H1 (cell line): ENCODE results near the gene RPLP2. TPM values are rescaled to one million over a fixed set of nuclear protein-coding genes. Genes with fewer than 3 reads are reported as not detected.

Experiments
- ATF3 ChIP-seq: IDR thresholded peaks from 2 replicates; pipeline ENCODE4 v1.6.1; 2011; ENCODE audit warnings: low read depth, mild to moderate bottlenecking, low read length; ENCODE audit not compliant: insufficient read depth
- BACH1 ChIP-seq: IDR thresholded peaks from 2 replicates; pipeline ENCODE4 v1.6.1; 2012; ENCODE audit warnings: low read length, improper control_type of control experiment
- CHD1 ChIP-seq: IDR thresholded peaks from 2 replicates; pipeline ENCODE4 v1.6.1; 2012; ENCODE audit warnings: low read depth, low read length, improper control_type of control experiment
- EGR1 ChIP-seq: IDR thresholded peaks from 2 replicates; pipeline ENCODE4 v1.6.1; 2011; ENCODE audit warnings: low read depth, low read length, borderline replicate concordance
- KDM4A ChIP-seq: IDR thresholded peaks from one replicate; pipeline ENCODE4 v1.7.1; 2012; ENCODE audit warnings: low read depth, mild to moderate bottlenecking, moderate library complexity, low read length, inconsistent platforms; ENCODE audit not compliant: severe bottlenecking
- MAX ChIP-seq: IDR thresholded peaks from 2 replicates; pipeline ENCODE4 v1.6.1; 2012; ENCODE audit warnings: inconsistent platforms
- POLR2A ChIP-seq, 2 experiments: IDR thresholded peaks; 1 replicate in 1 of 2; 2 replicates in 1 of 2; pipeline ENCODE4 v1.6.1; 2011; ENCODE audit warnings: low read depth in 2 of 2, low read length in 2 of 2, mild to moderate bottlenecking in 2 of 2; ENCODE audit errors: control extremely low read depth in 1 of 2
- RBBP5 ChIP-seq: IDR thresholded peaks from 2 replicates; pipeline ENCODE4 v1.7.1; 2012; ENCODE audit warnings: low read depth, mild to moderate bottlenecking, inconsistent platforms, low read length, moderate library complexity, borderline replicate concordance
- RFX5 ChIP-seq: IDR thresholded peaks from 2 replicates; pipeline ENCODE4 v1.6.1; 2011; ENCODE audit warnings: low read depth, low read length, improper control_type of control experiment, borderline replicate concordance
- SIN3A ChIP-seq, 2 experiments: IDR thresholded peaks in 1 of 2; conservative IDR thresholded peaks in 1 of 2; 2 replicates each; pipeline ENCODE4 v1.6.1; 2011 to 2012; ENCODE audit warnings: low read length in 2 of 2, improper control_type of control experiment in 1 of 2, low read depth in 1 of 2, mild to moderate bottlenecking in 1 of 2
- SIX5 ChIP-seq: IDR thresholded peaks from 2 replicates; pipeline ENCODE4 v1.6.1; 2011; ENCODE audit warnings: mild to moderate bottlenecking, low read depth, low read length
- SUZ12 ChIP-seq: fragments of 200-600 bp; sonication (generic); IDR thresholded peaks from 2 replicates; pipeline ENCODE4 v1.6.1; 2012; ENCODE audit warnings: mild to moderate bottlenecking, inconsistent platforms, low read length, moderate library complexity, mixed read lengths
- TAF1 ChIP-seq: IDR thresholded peaks from 2 replicates; pipeline ENCODE4 v1.6.1; 2011; ENCODE audit warnings: mild to moderate bottlenecking, low read depth, low read length
- YY1 ChIP-seq: IDR thresholded peaks from 2 replicates; pipeline ENCODE4 v1.6.1; 2011; ENCODE audit warnings: low read depth, mild to moderate bottlenecking, low read length
- ZNF274 ChIP-seq: IDR thresholded peaks from 2 replicates; pipeline ENCODE4 v1.7.0; 2012; ENCODE audit warnings: low read length, borderline replicate concordance; ENCODE audit errors: extremely low read depth
- polyA plus RNA-seq, 7 experiments: library from polyadenylated mRNA; depleted of rRNA in 3 of 7; stranded (reverse) in 5 of 7; unstranded in 2 of 7; fragments of >200 nt in 5 of 7; fragments of 200-250 nt in 2 of 7; gene quantifications; 1 replicate in 5 of 7; 2 replicates in 1 of 7; 4 replicates in 1 of 7; pipeline versions ENCODE4 v1.2.1 to v1.2.3, GENCODE V29; 2011 to 2013; ENCODE audit warnings: missing spikeins in 2 of 7, mixed read lengths in 2 of 7
- total RNA-seq: library from RNA; stranded (reverse); fragmentation: NEBNext Ultra II Directional; extraction: Animal tissue kit (Norgen Biotek cat#: 25700); gene quantifications from 2 replicates; pipeline ENCODE4 v1.2.1, GENCODE V29; 2021
- TF ChIP-seq, protein P1 (sequence below), 3 experiments: IDR thresholded peaks; 1 replicate in 2 of 3; 2 replicates in 1 of 3; pipeline versions ENCODE4 v1.5.1 to v1.6.1; 2011; ENCODE audit warnings: low read length in 3 of 3, mild to moderate bottlenecking in 3 of 3, inconsistent platforms in 2 of 3, low read depth in 1 of 3, moderate library complexity in 1 of 3; ENCODE audit not compliant: insufficient read depth in 1 of 3; ENCODE audit errors: control extremely low read depth in 1 of 3

Gene RPLP2
- total and polyA plus RNA-seq, 2 of the 8 experiments (the other 6 are each of a cell fraction or from before 2014, with no cell fraction given), result 1,789 to 2,106 TPM

DNA sequence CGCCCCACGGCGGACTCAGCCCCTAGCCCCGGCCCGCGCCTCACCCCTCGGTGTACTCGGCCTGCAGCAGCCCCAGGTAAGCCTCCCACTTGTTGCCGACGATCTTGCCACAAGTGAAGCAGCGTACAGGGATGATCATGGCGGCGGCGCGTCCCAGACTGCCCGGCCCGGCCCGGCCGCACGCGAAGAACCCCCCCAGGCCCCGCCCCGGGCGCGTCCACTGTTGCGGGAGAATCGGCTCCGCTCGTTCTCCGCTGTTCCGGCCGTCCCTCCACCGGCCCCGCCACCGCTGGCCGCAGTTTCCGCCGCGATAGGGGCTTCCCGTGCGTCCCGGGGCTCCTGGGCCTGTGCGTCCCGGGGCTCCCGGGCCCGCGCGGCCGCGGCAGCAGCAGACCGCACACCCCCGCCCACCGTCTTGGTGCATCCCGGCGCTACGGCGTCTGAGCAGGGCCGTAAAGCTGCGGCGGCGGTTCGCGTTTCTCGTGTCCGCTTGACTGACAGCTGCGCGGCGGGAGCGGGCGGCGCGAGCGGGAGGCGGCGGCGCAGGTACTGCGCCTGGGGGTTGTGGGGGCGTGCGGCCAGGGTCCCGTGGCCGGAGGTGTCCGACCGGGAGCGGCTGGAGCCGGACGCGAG, 32.7 kb downstream of the RPLP2 start, which contains the start of the genes POLR2L and TSPAN4 (continued):
- TF ChIP-seq SUZ12 (no peak), YY1 (peak; percentile 86), POLR2A (IDR thresholded peaks at IDR 0.05; ENCODE audit: control extremely low read depth in 1 of 2, low read depth in 2 of 2, low read length in 2 of 2) (peak in 1 of 2 experiments; percentile 97; a peak in 2 of 3 replicates), RFX5 (no peak), EGR1 (peak; percentile 77; the same call in 1 of the 2 replicates), BACH1 (no peak), SIX5 (no peak), ATF3 (no peak), ZNF274 (no peak), TAF1 (peak; percentile 99), MAX (peak; percentile 92), CHD1 (peak; percentile 93), KDM4A (no peak), SIN3A (conservative IDR thresholded peaks at IDR 0.05 in 1 of 2, IDR thresholded peaks at IDR 0.05 in 1 of 2; ENCODE audit: low read depth in 1 of 2, low read length in 2 of 2) (peak; percentile 91 to 94), RBBP5 (0 out of 2 replicates have a peak, but pooled peaks have one; percentile 19)
- TF ChIP-seq, protein P1, sequence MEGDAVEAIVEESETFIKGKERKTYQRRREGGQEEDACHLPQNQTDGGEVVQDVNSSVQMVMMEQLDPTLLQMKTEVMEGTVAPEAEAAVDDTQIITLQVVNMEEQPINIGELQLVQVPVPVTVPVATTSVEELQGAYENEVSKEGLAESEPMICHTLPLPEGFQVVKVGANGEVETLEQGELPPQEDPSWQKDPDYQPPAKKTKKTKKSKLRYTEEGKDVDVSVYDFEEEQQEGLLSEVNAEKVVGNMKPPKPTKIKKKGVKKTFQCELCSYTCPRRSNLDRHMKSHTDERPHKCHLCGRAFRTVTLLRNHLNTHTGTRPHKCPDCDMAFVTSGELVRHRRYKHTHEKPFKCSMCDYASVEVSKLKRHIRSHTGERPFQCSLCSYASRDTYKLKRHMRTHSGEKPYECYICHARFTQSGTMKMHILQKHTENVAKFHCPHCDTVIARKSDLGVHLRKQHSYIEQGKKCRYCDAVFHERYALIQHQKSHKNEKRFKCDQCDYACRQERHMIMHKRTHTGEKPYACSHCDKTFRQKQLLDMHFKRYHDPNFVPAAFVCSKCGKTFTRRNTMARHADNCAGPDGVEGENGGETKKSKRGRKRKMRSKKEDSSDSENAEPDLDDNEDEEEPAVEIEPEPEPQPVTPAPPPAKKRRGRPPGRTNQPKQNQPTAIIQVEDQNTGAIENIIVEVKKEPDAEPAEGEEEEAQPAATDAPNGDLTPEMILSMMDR (IDR thresholded peaks at IDR 0.05; ENCODE audit: control extremely low read depth in 1 of 3, insufficient read depth in 1 of 3, low read depth in 1 of 3, low read length in 3 of 3), result no peak
